SK-N-SH treated with all-trans-retinoic acid at 6 μM for 48 hours (cell line): ENCODE measurements around the gene COL4A2.

ENCODE experiments used
- ATAC-seq: fragments of 200-7000 bp; cut with Tn5 transposase; 3 replicates; pipeline ENCODE4 v1.9.1; 2020; ENCODE audit warnings: mild to moderate bottlenecking, moderate library complexity
- ARNTL ChIP-seq: fragments of 450-650 bp; formaldehyde crosslinking; IDR thresholded peaks from 2 replicates; pipeline ENCODE4 v1.5.0; 2020; ENCODE audit warnings: low read depth, mild to moderate bottlenecking, moderate library complexity, borderline replicate concordance
- CSDC2 ChIP-seq: fragments of 250-450 bp; sonication (Bioruptor Pico); IDR thresholded peaks from 2 replicates; pipeline ENCODE4 v1.5.0; 2020; ENCODE audit warnings: mild to moderate bottlenecking, moderate library complexity
- ESRRG ChIP-seq: fragments of 250-450 bp; sonication (Bioruptor Pico); IDR thresholded peaks from 2 replicates; pipeline ENCODE4 v1.6.1; 2021; ENCODE audit warnings: mild to moderate bottlenecking
- GLIS3 ChIP-seq: fragments of 250-450 bp; sonication (Bioruptor Pico); IDR thresholded peaks from 2 replicates; pipeline ENCODE4 v1.5.0; 2020; ENCODE audit warnings: mild to moderate bottlenecking, moderate library complexity
- ISL1 ChIP-seq: fragments of 250-450 bp; sonication (Bioruptor Pico); IDR thresholded peaks from 2 replicates; pipeline ENCODE4 v2.1.2; 2022; ENCODE audit warnings: mild to moderate bottlenecking, moderate library complexity
- OSR1 ChIP-seq: fragments of 250-450 bp; sonication (Bioruptor Pico); IDR thresholded peaks from 2 replicates; pipeline ENCODE4 v1.8.0; 2022; ENCODE audit warnings: moderate library complexity, mild to moderate bottlenecking, inconsistent platforms
- PPARA ChIP-seq: fragments of 250-450 bp; sonication (Bioruptor Pico); IDR thresholded peaks from 2 replicates; pipeline ENCODE4 v1.5.0; 2020; ENCODE audit warnings: mild to moderate bottlenecking, borderline replicate concordance
- RARB ChIP-seq: fragments of 250-450 bp; sonication (Bioruptor Pico); IDR thresholded peaks from 2 replicates; pipeline ENCODE4 v1.8.0; 2021; ENCODE audit warnings: mild to moderate bottlenecking, moderate library complexity
- SNAI2 ChIP-seq: fragments of 250-450 bp; sonication (Bioruptor Pico); IDR thresholded peaks from 2 replicates; pipeline ENCODE4 v1.5.0; 2020; ENCODE audit warnings: mild to moderate bottlenecking, moderate library complexity
- TCF4 ChIP-seq: fragments of 250-450 bp; sonication (Bioruptor Pico); IDR thresholded peaks from 2 replicates; pipeline ENCODE4 v1.8.0; 2021; ENCODE audit warnings: mild to moderate bottlenecking, moderate library complexity, borderline replicate concordance
- TOX ChIP-seq: fragments of 250-450 bp; sonication (Bioruptor Pico); IDR thresholded peaks from 2 replicates; pipeline ENCODE4 v1.8.0; 2021; ENCODE audit warnings: mild to moderate bottlenecking, moderate library complexity, borderline replicate concordance
- ZC3H10 ChIP-seq: fragments of 250-450 bp; sonication (Bioruptor Pico); IDR thresholded peaks from 2 replicates; pipeline ENCODE4 v1.5.1; 2021; ENCODE audit warnings: mild to moderate bottlenecking, moderate library complexity
- ZFP3 ChIP-seq: fragments of 250-450 bp; sonication (Bioruptor Pico); IDR thresholded peaks from 2 replicates; pipeline ENCODE4 v1.5.0; 2020; ENCODE audit warnings: mild to moderate bottlenecking, moderate library complexity
- ZFP30 ChIP-seq: fragments of 450-650 bp; formaldehyde crosslinking; IDR thresholded peaks from 2 replicates; pipeline ENCODE4 v1.5.0; 2022; ENCODE audit warnings: mild to moderate bottlenecking, moderate library complexity
- ZNF565 ChIP-seq: fragments of 450-650 bp; formaldehyde crosslinking; conservative IDR thresholded peaks from 2 replicates; pipeline ENCODE4 v1.5.0; 2020; ENCODE audit warnings: low read depth, mild to moderate bottlenecking, moderate library complexity
- ZNF70 ChIP-seq: fragments of 450-650 bp; formaldehyde crosslinking; IDR thresholded peaks from 2 replicates; pipeline ENCODE4 v1.5.0; 2020; ENCODE audit warnings: mild to moderate bottlenecking, moderate library complexity
- ZNF8 ChIP-seq: fragments of 450-650 bp; formaldehyde crosslinking; IDR thresholded peaks from 2 replicates; pipeline ENCODE4 v1.5.0; 2020; ENCODE audit warnings: mild to moderate bottlenecking, moderate library complexity
- TF ChIP-seq, protein P1 (sequence below): fragments of 250-450 bp; sonication (Bioruptor Pico); IDR thresholded peaks from 2 replicates; pipeline ENCODE4 v1.5.0; 2020; ENCODE audit warnings: mild to moderate bottlenecking, moderate library complexity
- TF ChIP-seq, protein P2 (sequence below): fragments of 250-450 bp; sonication (Bioruptor Pico); IDR thresholded peaks from 2 replicates; pipeline ENCODE4 v1.5.1; 2021; ENCODE audit warnings: mild to moderate bottlenecking, moderate library complexity
- TF ChIP-seq, protein P3 (sequence below): fragments of 250-450 bp; sonication (Bioruptor Pico); IDR thresholded peaks from 2 replicates; pipeline ENCODE4 v1.5.1; 2020; ENCODE audit warnings: low read depth, mild to moderate bottlenecking, moderate library complexity
- TF ChIP-seq, protein P4 (sequence below): fragments of 250-450 bp; sonication (Bioruptor Pico); IDR thresholded peaks from 2 replicates; pipeline ENCODE4 v1.8.0; 2021; ENCODE audit warnings: low read depth, mild to moderate bottlenecking, moderate library complexity, borderline replicate concordance
- TF ChIP-seq, protein P5 (sequence below): fragments of 250-450 bp; sonication (Bioruptor Pico); IDR thresholded peaks from 2 replicates; pipeline ENCODE4 v1.8.0; 2020; ENCODE audit warnings: mild to moderate bottlenecking, moderate library complexity, borderline replicate concordance

COL4A2 gene

DNA sequence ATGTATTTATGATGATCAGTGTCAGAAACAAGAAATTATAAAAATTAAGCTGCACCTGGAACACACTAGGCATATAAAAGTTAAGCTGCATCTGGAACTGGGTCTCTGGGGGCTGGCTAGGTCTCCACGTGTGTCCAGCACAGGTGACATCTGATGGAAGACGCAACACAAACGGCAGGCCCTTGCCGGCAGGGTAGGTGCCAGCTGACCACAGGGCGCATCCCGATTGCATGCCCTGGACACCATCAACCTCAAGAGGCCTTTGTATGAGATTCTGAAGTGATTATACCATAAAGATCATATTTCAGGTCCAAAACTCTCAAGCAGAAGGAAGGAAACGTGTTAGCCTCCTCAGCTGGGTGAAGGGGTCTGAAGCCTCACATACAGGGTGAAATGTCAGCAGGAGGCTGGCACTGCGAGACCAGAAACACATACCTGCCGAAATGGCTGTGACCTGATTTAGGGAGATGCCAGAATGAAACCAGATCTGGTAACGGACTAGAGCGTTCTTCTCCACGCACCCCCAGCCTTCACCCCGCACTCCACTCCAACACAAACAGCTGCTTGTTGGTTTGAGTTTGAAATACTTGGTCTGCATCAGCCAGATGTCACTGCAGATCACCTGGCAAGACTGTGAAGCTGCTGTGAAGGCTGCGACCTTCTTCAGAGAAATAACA, 37.4 kb upstream of the COL4A2 start:
- ATAC-seq: no peak
- TF ChIP-seq SNAI2: no peak
- TF ChIP-seq, protein P1, sequence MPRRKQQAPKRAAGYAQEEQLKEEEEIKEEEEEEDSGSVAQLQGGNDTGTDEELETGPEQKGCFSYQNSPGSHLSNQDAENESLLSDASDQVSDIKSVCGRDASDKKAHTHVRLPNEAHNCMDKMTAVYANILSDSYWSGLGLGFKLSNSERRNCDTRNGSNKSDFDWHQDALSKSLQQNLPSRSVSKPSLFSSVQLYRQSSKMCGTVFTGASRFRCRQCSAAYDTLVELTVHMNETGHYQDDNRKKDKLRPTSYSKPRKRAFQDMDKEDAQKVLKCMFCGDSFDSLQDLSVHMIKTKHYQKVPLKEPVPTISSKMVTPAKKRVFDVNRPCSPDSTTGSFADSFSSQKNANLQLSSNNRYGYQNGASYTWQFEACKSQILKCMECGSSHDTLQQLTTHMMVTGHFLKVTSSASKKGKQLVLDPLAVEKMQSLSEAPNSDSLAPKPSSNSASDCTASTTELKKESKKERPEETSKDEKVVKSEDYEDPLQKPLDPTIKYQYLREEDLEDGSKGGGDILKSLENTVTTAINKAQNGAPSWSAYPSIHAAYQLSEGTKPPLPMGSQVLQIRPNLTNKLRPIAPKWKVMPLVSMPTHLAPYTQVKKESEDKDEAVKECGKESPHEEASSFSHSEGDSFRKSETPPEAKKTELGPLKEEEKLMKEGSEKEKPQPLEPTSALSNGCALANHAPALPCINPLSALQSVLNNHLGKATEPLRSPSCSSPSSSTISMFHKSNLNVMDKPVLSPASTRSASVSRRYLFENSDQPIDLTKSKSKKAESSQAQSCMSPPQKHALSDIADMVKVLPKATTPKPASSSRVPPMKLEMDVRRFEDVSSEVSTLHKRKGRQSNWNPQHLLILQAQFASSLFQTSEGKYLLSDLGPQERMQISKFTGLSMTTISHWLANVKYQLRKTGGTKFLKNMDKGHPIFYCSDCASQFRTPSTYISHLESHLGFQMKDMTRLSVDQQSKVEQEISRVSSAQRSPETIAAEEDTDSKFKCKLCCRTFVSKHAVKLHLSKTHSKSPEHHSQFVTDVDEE (CRISPR knock-in tag): no peak
- TF ChIP-seq, protein P2, sequence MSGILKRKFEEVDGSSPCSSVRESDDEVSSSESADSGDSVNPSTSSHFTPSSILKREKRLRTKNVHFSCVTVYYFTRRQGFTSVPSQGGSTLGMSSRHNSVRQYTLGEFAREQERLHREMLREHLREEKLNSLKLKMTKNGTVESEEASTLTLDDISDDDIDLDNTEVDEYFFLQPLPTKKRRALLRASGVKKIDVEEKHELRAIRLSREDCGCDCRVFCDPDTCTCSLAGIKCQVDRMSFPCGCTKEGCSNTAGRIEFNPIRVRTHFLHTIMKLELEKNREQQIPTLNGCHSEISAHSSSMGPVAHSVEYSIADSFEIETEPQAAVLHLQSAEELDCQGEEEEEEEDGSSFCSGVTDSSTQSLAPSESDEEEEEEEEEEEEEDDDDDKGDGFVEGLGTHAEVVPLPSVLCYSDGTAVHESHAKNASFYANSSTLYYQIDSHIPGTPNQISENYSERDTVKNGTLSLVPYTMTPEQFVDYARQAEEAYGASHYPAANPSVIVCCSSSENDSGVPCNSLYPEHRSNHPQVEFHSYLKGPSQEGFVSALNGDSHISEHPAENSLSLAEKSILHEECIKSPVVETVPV (CRISPR knock-in tag): no peak
- TF ChIP-seq, protein P3, sequence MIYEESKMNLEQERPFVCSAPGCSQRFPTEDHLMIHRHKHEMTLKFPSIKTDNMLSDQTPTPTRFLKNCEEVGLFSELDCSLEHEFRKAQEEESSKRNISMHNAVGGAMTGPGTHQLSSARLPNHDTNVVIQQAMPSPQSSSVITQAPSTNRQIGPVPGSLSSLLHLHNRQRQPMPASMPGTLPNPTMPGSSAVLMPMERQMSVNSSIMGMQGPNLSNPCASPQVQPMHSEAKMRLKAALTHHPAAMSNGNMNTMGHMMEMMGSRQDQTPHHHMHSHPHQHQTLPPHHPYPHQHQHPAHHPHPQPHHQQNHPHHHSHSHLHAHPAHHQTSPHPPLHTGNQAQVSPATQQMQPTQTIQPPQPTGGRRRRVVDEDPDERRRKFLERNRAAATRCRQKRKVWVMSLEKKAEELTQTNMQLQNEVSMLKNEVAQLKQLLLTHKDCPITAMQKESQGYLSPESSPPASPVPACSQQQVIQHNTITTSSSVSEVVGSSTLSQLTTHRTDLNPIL (CRISPR knock-in tag): no peak
- TF ChIP-seq ZFP3 (CRISPR knock-in tag): no peak
- no peak for TF ChIP-seq PPARA (CRISPR knock-in tag)
- no peak for TF ChIP-seq ARNTL
- no peak for TF ChIP-seq ZNF565 (CRISPR knock-in tag)
- TF ChIP-seq ZNF70 (CRISPR knock-in tag): no peak
- no peak for TF ChIP-seq ZFP30 (CRISPR knock-in tag)
- TF ChIP-seq OSR1 (CRISPR knock-in tag): no peak

DNA sequence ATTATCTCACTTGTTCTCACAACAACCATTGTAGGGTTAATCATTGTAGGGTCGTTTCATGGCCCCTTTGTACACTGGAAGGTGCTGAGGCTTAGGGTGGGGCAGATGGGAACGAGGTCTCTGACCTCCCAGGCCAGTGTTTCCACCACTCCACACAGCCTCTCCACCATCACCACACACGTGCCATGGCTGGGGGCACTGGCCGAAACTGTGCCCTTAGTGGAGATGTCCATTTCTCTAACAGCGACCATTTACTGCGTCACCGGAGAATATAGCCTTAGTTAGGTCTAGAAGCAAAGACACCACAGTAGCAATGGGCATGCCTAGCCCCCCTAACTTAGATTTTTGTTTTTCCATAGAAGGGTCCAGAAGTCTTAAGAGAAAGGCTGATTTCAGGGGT, 36.6 kb upstream of the COL4A2 start:
- ATAC-seq: no peak
- no peak for TF ChIP-seq SNAI2
- no peak for TF ChIP-seq TOX
- no peak for TF ChIP-seq ZNF8 (CRISPR knock-in tag)
- TF ChIP-seq ZC3H10: no peak
- no peak for TF ChIP-seq ESRRG (CRISPR knock-in tag)
- no peak for TF ChIP-seq ZFP3 (CRISPR knock-in tag)
- TF ChIP-seq PPARA (CRISPR knock-in tag): no peak
- TF ChIP-seq ARNTL: no peak
- no peak for TF ChIP-seq ISL1 (CRISPR knock-in tag)
- TF ChIP-seq, protein P1 (CRISPR knock-in tag): no peak
- TF ChIP-seq, protein P4, sequence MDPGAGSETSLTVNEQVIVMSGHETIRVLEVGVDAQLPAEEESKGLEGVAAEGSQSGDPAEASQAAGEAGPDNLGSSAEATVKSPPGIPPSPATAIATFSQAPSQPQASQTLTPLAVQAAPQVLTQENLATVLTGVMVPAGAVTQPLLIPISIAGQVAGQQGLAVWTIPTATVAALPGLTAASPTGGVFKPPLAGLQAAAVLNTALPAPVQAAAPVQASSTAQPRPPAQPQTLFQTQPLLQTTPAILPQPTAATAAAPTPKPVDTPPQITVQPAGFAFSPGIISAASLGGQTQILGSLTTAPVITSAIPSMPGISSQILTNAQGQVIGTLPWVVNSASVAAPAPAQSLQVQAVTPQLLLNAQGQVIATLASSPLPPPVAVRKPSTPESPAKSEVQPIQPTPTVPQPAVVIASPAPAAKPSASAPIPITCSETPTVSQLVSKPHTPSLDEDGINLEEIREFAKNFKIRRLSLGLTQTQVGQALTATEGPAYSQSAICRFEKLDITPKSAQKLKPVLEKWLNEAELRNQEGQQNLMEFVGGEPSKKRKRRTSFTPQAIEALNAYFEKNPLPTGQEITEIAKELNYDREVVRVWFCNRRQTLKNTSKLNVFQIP (CRISPR knock-in tag): no peak

DNA sequence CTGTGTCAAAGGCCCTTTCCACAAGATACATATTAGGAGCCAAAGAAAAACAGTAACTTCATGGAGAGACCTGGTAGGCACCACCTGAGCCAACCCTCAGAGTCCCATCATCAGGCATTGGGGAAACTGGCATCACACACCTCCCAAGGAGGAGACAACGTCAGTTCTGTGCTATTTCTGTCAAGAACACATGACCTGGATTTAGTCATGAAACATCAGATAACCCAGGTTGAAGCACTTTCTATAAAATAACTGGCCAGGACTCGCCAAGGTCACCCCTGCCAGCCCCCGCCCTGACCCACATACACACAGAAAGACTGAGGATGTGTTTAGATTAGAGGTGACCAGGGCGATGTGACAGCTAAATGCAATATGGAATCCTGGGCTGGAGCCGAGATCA, 35.8 kb upstream of the COL4A2 start:
- ATAC-seq: no peak
- no peak for TF ChIP-seq TOX
- no peak for TF ChIP-seq CSDC2
- no peak for TF ChIP-seq TCF4 (CRISPR knock-in tag)
- TF ChIP-seq ZFP30 (CRISPR knock-in tag): no peak
- no peak for TF ChIP-seq OSR1 (CRISPR knock-in tag)
- TF ChIP-seq PPARA (CRISPR knock-in tag): no peak
- TF ChIP-seq, protein P5, sequence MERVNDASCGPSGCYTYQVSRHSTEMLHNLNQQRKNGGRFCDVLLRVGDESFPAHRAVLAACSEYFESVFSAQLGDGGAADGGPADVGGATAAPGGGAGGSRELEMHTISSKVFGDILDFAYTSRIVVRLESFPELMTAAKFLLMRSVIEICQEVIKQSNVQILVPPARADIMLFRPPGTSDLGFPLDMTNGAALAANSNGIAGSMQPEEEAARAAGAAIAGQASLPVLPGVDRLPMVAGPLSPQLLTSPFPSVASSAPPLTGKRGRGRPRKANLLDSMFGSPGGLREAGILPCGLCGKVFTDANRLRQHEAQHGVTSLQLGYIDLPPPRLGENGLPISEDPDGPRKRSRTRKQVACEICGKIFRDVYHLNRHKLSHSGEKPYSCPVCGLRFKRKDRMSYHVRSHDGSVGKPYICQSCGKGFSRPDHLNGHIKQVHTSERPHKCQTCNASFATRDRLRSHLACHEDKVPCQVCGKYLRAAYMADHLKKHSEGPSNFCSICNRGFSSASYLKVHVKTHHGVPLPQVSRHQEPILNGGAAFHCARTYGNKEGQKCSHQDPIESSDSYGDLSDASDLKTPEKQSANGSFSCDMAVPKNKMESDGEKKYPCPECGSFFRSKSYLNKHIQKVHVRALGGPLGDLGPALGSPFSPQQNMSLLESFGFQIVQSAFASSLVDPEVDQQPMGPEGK: no peak
- TF ChIP-seq ZNF565 (CRISPR knock-in tag): no peak
- no peak for TF ChIP-seq RARB (CRISPR knock-in tag)
- no peak for TF ChIP-seq ZFP3 (CRISPR knock-in tag)
- no peak for TF ChIP-seq GLIS3
- TF ChIP-seq, protein P1 (CRISPR knock-in tag): no peak
- TF ChIP-seq ESRRG (CRISPR knock-in tag): no peak
